Stimulated activated CD4-positive, alpha-beta T cell treated with anti-CD3 and anti-CD28 coated beads, Interleukin-2, amount 100 ng/mL, for 4 hours (primary cell): Measurements from ENCODE around the gene CCDC88A.
"Not testable (repeated sequence)": the region's sequence is repeated elsewhere in the genome, so short reads cannot be mapped to it uniquely, and the experiment has no call there.

Experiments
- DNase-seq: peaks from one replicate; pipeline ENCODE4 v3.0.0-alpha.2; 2020; ENCODE audit warnings: low read depth

Gene CCDC88A

GRCh38 chr2:55296393-55296792 is 123.3 kb downstream of the CCDC88A start:
- no peak for DNase-seq

GRCh38 chr2:55283083-55283482 is 136.6 kb downstream of the CCDC88A start:
- no peak for DNase-seq

- peak; percentile 78 for DNase-seq
Observed at GRCh38 chr2:55282110-55282917, 137.3 kb downstream of the CCDC88A start.

- not testable (repeated sequence) for DNase-seq
Observed at GRCh38 chr2:55280851-55281546, 138.7 kb downstream of the CCDC88A start.

- DNase-seq = not testable (repeated sequence)
Observed at GRCh38 chr2:55279859-55280424, 139.7 kb downstream of the CCDC88A start.

- not testable (repeated sequence) for DNase-seq
Observed at GRCh38 chr2:55279214-55279835, 140.3 kb downstream of the CCDC88A start.

- no peak for DNase-seq
Observed at GRCh38 chr2:55277310-55277709, 142.3 kb downstream of the CCDC88A start.

- not testable (repeated sequence) for DNase-seq
Observed at GRCh38 chr2:55274346-55274745, 145.3 kb downstream of the CCDC88A start.

- DNase-seq = no peak
Observed at GRCh38 chr2:55269645-55269990, 150.0 kb downstream of the CCDC88A start.

GRCh38 chr2:55268907-55269644 is 150.6 kb downstream of the CCDC88A start, which contains the start of gene MTIF2:
TSS of gene MTIF2 (minus strand) at chr2:55269231. CDS start at chr2:55263858, 5,373 bp downstream.
- DNase-seq = peak; percentile 75

GRCh38 chr2:55268288-55268906 is 151.3 kb downstream of the CCDC88A start:
- DNase-seq = no peak

- not testable (repeated sequence) for DNase-seq
Observed at GRCh38 chr2:55259586-55259985, 160.1 kb downstream of the CCDC88A start.

- no peak for DNase-seq
Observed at GRCh38 chr2:55252832-55253231, 166.8 kb downstream of the CCDC88A start.

GRCh38 chr2:55247025-55247424 is 172.6 kb downstream of the CCDC88A start:
- DNase-seq = no peak

GRCh38 chr2:55245411-55245810 is 174.2 kb downstream of the CCDC88A start:
- no peak for DNase-seq

GRCh38 chr2:55242617-55243016 is 177.0 kb downstream of the CCDC88A start:
- DNase-seq = no peak

GRCh38 chr2:55241582-55241981 is 178.1 kb downstream of the CCDC88A start:
- DNase-seq = not testable (repeated sequence)

GRCh38 chr2:55239656-55240222 is 179.9 kb downstream of the CCDC88A start:
- DNase-seq = no peak
